GM12892 (cell line): ENCODE data around the gene MYCBPAP.

ENCODE experiments used
- POLR2A ChIP-seq: IDR thresholded peaks from 2 replicates; pipeline ENCODE4 v1.6.1; 2011; ENCODE audit warnings: low read depth, low read length, control low read depth
- POLR2AphosphoS5 ChIP-seq: IDR thresholded peaks from 2 replicates; pipeline ENCODE4 v1.6.1; 2011; ENCODE audit warnings: low read depth, low read length, control low read depth
- TAF1 ChIP-seq: IDR thresholded peaks from 2 replicates; pipeline ENCODE4 v1.6.1; 2011; ENCODE audit warnings: low read depth, mild to moderate bottlenecking, control low read depth, low read length, borderline replicate concordance

DNA sequence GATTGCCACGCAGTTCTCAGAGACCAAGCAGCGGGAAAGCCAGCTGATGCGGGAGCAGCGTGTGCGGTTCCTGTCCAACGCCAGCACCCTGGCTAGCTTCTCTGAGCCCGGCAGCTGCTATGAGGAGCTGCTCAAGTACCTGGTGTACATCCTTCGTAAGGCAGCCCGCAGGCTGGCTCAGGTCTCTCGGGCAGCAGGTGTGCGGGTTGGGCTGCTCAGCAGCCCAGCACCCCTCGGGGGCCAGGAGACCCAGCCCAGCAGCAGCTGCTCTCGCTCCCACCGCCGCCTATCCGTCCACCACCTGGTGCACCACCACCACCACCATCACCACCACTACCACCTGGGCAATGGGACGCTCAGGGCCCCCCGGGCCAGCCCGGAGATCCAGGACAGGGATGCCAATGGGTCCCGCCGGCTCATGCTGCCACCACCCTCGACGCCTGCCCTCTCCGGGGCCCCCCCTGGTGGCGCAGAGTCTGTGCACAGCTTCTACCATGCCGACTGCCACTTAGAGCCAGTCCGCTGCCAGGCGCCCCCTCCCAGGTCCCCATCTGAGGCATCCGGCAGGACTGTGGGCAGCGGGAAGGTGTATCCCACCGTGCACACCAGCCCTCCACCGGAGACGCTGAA lies 67.5 kb downstream of the MYCBPAP start:
- TF ChIP-seq POLR2AphosphoS5: no peak
- TF ChIP-seq POLR2A: no peak
- no peak for TF ChIP-seq TAF1
